Suprapubic skin (tissue), 4 donors: ENCODE data around the gene AMBRA1.

Experiments
- POLR2A ChIP-seq, 2 donors: fragments of 450-650 bp; IDR thresholded peaks; one replicate each; pipeline ENCODE4 v1.6.1; 2017; ENCODE audit warnings: antibody characterized with exemption in 2 of 2, mild to moderate bottlenecking in 2 of 2, moderate library complexity in 2 of 2
- POLR2AphosphoS5 ChIP-seq, 3 donors: sonication (generic); formaldehyde crosslinking; IDR thresholded peaks; one replicate each; pipeline ENCODE4 v1.6.1; 2017; ENCODE audit warnings: antibody characterized with exemption in 3 of 3
- TF ChIP-seq, protein P1 (sequence below), 2 donors: fragments of 200-600 bp in 1 of 2; fragments of 450-650 bp in 1 of 2; sonication (generic) in 1 of 2; IDR thresholded peaks; one replicate each; pipeline ENCODE4 v1.5.1; 2016 to 2019; ENCODE audit warnings: antibody characterized with exemption in 2 of 2, mild to moderate bottlenecking in 1 of 2, moderate library complexity in 1 of 2

DNA sequence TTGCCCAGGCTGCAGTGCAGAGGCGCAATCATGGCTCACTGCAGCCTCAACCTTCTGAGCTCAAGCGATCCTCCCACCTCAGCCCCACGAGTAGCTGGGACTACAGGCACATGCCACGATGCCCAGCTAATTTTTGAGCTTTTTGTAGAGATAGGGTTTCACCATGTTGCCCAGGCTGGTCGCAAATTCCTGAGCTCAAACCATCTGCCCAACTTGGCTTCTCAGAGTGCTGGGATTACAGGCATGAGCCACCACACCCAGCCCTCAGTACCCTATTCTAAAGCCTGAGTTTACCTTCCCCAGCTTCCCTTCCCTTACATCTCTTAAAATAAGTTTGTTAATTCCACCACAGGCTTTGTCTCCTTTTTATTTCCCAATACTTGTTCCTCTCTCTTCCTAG is 59.1 kb downstream of the AMBRA1 start:
- no peak for TF ChIP-seq POLR2A (IDR thresholded peaks at IDR 0.05)
- TF ChIP-seq, protein P1, sequence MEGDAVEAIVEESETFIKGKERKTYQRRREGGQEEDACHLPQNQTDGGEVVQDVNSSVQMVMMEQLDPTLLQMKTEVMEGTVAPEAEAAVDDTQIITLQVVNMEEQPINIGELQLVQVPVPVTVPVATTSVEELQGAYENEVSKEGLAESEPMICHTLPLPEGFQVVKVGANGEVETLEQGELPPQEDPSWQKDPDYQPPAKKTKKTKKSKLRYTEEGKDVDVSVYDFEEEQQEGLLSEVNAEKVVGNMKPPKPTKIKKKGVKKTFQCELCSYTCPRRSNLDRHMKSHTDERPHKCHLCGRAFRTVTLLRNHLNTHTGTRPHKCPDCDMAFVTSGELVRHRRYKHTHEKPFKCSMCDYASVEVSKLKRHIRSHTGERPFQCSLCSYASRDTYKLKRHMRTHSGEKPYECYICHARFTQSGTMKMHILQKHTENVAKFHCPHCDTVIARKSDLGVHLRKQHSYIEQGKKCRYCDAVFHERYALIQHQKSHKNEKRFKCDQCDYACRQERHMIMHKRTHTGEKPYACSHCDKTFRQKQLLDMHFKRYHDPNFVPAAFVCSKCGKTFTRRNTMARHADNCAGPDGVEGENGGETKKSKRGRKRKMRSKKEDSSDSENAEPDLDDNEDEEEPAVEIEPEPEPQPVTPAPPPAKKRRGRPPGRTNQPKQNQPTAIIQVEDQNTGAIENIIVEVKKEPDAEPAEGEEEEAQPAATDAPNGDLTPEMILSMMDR (IDR thresholded peaks at IDR 0.05): no peak
- no peak for TF ChIP-seq POLR2AphosphoS5 (IDR thresholded peaks at IDR 0.05)
